C4-2B (cell line): ENCODE data around the gene PRR20G.

Source experiments
- H3K27ac ChIP-seq: fragments of 450-650 bp; 2 replicates; pipeline ENCODE4 v1.5.1; 2017
- ZFX ChIP-seq: fragments of 450-650 bp; IDR thresholded peaks from 2 replicates; pipeline ENCODE4 v1.6.1; 2017
- TF ChIP-seq, protein P1 (sequence below): fragments of 450-650 bp; conservative IDR thresholded peaks from 2 replicates; pipeline ENCODE4 v1.5.1; 2017; ENCODE audit warnings: mild to moderate bottlenecking

PRR20G gene

DNA sequence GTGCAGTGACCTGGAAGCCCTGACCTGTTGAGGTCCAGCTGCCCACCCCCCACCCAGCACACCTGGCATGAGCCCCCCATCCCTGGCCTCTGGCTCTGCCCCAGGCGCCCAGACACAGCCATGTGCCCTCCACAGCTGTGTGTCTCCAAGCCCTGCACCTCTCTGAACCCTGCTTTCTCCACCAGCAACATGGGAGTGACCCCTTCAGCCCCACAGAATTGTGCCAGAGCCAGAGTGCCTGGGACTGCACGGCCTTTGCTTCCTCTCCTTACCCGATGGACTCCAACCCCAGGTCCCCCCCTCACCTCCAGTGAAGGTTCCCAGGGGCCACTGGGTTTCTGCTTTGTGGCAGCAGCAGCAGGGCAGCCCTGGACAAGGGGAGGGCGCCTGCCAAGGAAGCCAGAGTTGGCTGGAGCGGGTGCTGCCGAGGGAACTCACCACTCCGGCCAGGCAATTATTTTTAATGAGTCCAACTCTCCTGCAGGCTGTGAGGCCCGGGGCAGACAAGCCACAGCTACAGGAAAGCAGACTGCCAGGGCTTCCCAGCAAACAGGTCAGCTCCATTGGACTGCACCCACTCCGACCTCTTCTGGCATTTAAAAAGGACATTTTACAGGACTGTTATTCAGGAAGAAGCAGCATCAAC lies 24.1 kb downstream of the PRR20G start:
- TF ChIP-seq, protein P1, sequence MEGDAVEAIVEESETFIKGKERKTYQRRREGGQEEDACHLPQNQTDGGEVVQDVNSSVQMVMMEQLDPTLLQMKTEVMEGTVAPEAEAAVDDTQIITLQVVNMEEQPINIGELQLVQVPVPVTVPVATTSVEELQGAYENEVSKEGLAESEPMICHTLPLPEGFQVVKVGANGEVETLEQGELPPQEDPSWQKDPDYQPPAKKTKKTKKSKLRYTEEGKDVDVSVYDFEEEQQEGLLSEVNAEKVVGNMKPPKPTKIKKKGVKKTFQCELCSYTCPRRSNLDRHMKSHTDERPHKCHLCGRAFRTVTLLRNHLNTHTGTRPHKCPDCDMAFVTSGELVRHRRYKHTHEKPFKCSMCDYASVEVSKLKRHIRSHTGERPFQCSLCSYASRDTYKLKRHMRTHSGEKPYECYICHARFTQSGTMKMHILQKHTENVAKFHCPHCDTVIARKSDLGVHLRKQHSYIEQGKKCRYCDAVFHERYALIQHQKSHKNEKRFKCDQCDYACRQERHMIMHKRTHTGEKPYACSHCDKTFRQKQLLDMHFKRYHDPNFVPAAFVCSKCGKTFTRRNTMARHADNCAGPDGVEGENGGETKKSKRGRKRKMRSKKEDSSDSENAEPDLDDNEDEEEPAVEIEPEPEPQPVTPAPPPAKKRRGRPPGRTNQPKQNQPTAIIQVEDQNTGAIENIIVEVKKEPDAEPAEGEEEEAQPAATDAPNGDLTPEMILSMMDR, result no peak
- no peak for TF ChIP-seq ZFX
- no peak overlapping the region for H3K27ac ChIP-seq

DNA sequence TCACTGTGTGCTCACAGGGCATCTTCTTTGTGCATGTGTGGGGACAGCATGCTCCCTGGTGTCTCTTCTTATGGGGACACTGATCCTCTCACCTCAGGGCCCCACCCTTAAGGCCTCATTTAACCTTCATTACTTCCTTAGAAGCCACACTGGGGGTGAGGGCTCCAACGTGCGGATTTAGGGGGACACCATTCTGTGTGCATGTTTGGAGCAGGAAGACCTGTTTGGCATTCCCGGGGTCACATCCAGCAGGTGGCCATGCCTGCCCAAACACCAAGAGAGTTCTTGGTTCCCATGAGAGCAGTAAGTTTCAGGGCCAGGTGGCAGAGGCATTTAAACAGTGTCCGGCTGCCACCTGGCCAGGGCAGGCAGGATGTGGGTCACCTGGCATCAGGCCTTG lies 24.8 kb downstream of the PRR20G start:
- H3K27ac ChIP-seq, result no peak overlapping the region
- TF ChIP-seq, protein P1, result no peak
- no peak for TF ChIP-seq ZFX

DNA sequence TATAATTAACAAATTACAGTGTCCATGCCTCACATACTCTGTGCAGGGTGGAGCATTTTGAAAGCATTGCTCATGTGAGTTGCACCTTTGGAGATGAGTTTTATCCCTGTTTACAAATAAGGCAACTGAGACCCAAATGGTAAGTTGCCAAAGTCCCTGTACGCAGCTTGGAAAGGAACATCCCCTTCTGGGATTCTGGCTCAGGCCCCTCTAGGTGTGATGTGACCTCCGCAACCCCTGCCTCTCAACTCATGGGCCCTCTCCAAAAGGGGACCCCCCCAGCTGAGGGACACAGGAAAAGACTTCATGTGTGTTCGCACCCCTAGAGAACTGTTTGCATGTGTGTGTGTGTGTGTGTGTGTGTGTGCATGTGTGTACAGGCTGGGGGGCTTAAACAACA lies 25.3 kb downstream of the PRR20G start:
- TF ChIP-seq ZFX, result no peak
- TF ChIP-seq, protein P1, result no peak
- no peak overlapping the region for H3K27ac ChIP-seq

DNA sequence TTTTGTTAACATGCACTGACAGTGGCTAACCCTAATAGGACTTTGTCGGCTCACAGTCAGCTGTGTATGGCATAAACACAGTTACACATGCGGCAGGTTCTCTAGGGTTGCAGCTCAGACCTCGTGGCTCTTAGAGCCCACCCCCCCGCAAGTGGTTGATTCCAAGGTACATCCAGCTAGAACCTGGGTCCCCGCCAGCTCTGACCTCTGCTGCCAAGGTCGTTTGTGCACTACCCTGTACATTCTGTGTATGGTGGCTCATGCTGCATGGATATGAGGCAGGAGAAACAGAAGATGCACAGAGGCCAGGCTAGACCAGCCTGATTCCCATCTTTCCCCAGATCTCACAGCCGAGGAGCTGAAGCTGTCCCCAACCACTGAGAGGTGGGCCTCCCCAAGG lies 25.9 kb downstream of the PRR20G start:
- TF ChIP-seq, protein P1, result no peak
- TF ChIP-seq ZFX, result no peak
- H3K27ac ChIP-seq, result no peak overlapping the region

DNA sequence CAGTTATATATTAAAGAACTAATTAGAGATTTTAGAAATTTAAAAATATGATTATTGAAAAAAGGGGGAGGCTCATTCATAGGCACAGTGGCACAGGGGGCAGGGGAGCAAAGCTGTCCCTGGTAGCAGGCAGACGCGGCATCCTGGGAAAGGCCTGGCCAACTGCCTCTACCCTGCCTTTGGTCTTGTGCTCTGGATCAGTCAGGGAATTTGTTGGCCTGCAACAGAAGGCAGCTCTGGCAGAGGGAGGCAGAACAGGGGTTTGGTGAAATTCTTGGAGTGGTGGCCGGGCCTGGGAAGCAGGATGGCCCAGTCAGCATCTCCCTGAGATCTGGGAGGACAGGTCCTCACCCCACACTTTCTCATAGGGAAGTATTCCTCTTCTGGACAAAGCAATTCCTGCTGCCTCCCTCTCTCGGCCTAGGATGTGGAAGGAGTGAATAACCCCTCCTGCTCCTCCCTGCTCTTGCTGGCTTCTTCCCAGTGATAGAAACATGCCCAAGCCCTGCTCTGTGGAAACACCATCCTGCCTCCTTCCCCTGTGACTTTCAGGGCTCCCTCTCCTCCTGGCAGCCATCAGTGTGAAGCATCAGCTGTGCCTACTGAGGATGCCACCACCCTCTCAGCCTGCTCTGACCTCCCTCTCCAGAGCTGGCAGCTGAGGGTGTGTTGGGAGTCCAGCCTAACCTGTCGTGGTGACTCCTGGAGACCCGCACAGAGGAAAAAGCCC lies 26.9 kb downstream of the PRR20G start:
- TF ChIP-seq, protein P1, result no peak
- TF ChIP-seq ZFX, result no peak
- no peak overlapping the region for H3K27ac ChIP-seq

DNA sequence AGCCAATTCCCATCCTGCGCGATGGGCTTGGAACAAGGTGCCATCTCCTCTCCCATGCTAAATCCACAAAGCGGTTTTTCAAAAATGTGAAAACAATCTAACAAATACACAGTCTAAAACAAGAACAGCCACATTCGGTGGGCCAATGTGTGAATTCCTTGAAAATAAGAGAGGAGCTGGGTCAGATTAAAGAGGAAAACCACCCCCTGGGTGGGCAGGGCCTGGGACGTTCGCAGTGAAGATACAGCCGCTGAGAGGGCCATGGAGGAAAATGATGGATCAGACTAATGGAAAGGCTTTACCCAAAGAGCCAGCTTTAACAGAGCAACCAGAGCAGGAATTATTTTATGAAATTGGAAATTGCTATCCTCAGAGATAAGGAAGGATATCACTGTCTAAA lies 27.4 kb downstream of the PRR20G start:
- H3K27ac ChIP-seq, result no peak overlapping the region
- TF ChIP-seq, protein P1, result no peak
- TF ChIP-seq ZFX, result no peak

DNA sequence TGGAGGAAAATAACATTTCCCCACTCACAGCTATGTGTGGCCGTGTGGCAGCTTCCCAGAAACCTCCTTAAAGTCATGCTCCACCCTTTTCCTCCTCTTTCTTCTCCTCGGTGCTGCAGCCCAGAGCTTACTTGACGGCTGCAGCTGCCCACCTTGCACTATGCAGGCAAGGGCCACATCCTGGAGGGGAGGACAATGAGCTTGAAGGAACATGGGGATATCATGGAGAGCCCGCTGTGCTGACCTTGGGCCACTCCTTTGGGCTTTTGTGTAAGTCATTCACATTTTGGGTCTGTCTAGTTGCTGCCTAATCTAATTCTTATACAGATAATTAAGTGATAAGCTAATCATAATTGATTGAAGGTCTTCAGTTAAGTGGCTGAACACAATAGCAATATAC lies 28.0 kb downstream of the PRR20G start:
- no peak for TF ChIP-seq ZFX
- TF ChIP-seq, protein P1, result no peak
- H3K27ac ChIP-seq, result no peak overlapping the region
